Activated CD8-positive, alpha-beta memory T cell treated with anti-CD3 and anti-CD28 coated beads, Interleukin-2, amount 50 U/mL, for 24 hours (primary cell): ENCODE measurements around the gene SORCS1.

Experiments
- DNase-seq: peaks from one replicate; pipeline ENCODE4 v3.0.0-alpha.2; 2020; ENCODE audit errors: extremely low read depth

Gene SORCS1

GRCh38 chr10:106741006-106741530 is 423.4 kb downstream of the SORCS1 start:
- DNase-seq = no peak

GRCh38 chr10:106740071-106740470 is 424.4 kb downstream of the SORCS1 start:
- no peak for DNase-seq

- no peak for DNase-seq
Measured at GRCh38 chr10:106734220-106734619, 430.3 kb downstream of the SORCS1 start.

- no peak for DNase-seq
Measured at GRCh38 chr10:106728232-106728631, 436.3 kb downstream of the SORCS1 start.

- DNase-seq = no peak
Measured at GRCh38 chr10:106727170-106727569, 437.3 kb downstream of the SORCS1 start.

GRCh38 chr10:106722524-106722923 is 442.0 kb downstream of the SORCS1 start:
- no peak for DNase-seq

- no peak for DNase-seq
Measured at GRCh38 chr10:106720683-106721082, 443.8 kb downstream of the SORCS1 start.

GRCh38 chr10:106716381-106716780 is 448.1 kb downstream of the SORCS1 start:
- no peak for DNase-seq

- DNase-seq = no peak
Measured at GRCh38 chr10:106714734-106715555, 449.6 kb downstream of the SORCS1 start.

- DNase-seq = no peak
Measured at GRCh38 chr10:106713846-106714245, 450.7 kb downstream of the SORCS1 start.

GRCh38 chr10:106712988-106713387 is 451.5 kb downstream of the SORCS1 start:
- DNase-seq = no peak

- no peak for DNase-seq
Measured at GRCh38 chr10:106711313-106711906, 453.1 kb downstream of the SORCS1 start.

- no peak for DNase-seq
Measured at GRCh38 chr10:106708506-106708905, 456.0 kb downstream of the SORCS1 start.

GRCh38 chr10:106707657-106708056 is 456.8 kb downstream of the SORCS1 start:
- DNase-seq = no peak

GRCh38 chr10:106706127-106706526 is 458.4 kb downstream of the SORCS1 start:
- no peak for DNase-seq

- DNase-seq = no peak
Measured at GRCh38 chr10:106705681-106706100, 458.8 kb downstream of the SORCS1 start.

- DNase-seq = no peak
Measured at GRCh38 chr10:106696239-106696638, 468.3 kb downstream of the SORCS1 start.

GRCh38 chr10:106694696-106695095 is 469.8 kb downstream of the SORCS1 start:
- DNase-seq = no peak

GRCh38 chr10:106682175-106682574 is 482.3 kb downstream of the SORCS1 start:
- DNase-seq = no peak

- no peak for DNase-seq
Measured at GRCh38 chr10:106680061-106680460, 484.4 kb downstream of the SORCS1 start.

GRCh38 chr10:106679314-106679713 is 485.2 kb downstream of the SORCS1 start:
- no peak for DNase-seq

- DNase-seq = no peak
Measured at GRCh38 chr10:106672517-106673175, 491.9 kb downstream of the SORCS1 start.

- no peak for DNase-seq
Measured at GRCh38 chr10:106661767-106662140, 502.8 kb downstream of the SORCS1 start.
